Astrocyte of the cerebellum (primary cell): Measurements from ENCODE around the gene TTC16.

ENCODE experiments used
- DNase-seq: peaks from one replicate; pipeline ENCODE4 v3.0.0-alpha.2; 2011; ENCODE audit warnings: low read depth
- H3K4me3 ChIP-seq: 2 replicates; pipeline ENCODE4 v1.5.1; 2011; ENCODE audit warnings: mild to moderate bottlenecking, low read depth, low read length, moderate library complexity
- CTCF ChIP-seq: IDR thresholded peaks from 2 replicates; pipeline ENCODE4 v1.5.1; 2012; ENCODE audit warnings: low read length, low read depth, moderate library complexity, mild to moderate bottlenecking; ENCODE audit errors: missing control alignments
- in situ Hi-C: cut with HindIII; loops from 2 replicates; pipeline ENCODE4 v1.10.0; 2017; ENCODE audit warnings: low sequenced_read_pairs

TTC16 gene

DNA sequence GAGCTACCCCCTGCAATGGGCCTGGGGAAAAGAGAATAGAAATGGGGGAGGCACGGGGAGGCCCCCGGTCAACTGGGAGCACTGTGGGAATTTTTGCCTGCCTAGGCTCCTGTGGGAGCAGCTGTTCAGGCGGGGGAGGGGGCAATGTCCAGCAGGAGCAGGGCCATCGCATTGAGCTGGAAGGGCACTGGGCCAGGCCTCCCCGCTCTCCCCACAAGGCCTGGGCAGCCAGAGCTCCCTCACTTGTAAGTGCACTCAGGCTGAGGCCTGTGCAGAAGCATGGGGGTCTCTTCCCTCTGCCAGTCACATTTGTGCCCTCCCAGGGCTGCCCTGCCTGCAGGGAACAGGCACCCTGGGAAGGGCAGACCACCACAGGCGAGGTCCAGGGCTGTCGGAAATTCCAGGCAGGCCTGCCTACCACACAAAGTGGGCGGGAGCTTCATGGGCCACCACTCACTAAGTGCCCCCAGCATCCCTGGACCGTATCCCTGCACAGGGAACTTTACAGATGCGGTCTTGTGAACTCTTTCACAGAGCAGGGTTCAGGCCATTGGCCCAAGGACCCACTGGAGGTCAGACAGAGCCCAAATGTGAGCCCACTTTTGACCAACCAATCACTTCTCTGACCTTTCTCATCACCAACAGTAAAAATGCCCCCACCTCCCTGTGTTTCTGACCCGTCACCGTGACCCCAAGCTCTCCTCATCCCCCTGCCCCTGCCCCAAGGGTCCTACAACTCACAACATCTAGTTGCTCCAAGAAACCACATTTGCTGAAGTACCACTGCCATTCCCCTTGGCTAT is 10.1 kb upstream of the TTC16 start:
- in situ Hi-C loops, result no loop called here
- no peak for TF ChIP-seq CTCF
- no peak for DNase-seq
- no peak overlapping the region for H3K4me3 ChIP-seq

DNA sequence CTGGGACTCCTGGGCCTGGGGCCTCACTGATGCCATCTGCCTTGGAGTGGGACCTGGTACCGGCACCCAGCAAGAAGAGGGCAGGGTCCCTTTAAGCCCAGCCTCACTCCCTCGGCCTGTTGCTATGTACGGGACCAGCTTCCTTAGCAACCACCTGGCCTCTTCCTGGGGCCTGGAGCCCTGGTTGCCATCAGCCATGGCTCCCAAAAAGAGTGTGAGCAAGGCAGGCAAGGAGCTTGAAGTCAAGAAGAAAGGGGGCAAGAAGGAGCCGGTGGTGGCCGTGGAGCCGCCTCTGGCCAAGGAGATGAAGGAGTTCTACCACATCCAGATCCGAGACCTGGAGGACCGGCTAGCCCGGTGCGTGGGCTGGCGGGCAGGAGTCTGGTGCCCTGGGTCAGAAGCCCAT is 9.0 kb upstream of the TTC16 start, which contains the start of gene CFAP157:
Gene CFAP157 (plus strand): TSS at position 153 of the 406 bp plus-strand sequence. CDS start 44 bp downstream, at position 197.
- H3K4me3 ChIP-seq, result no peak within 1 kb of the TSS
- TF ChIP-seq CTCF, result no peak
- DNase-seq, result no peak
- in situ Hi-C loops, result no loop called here

DNA sequence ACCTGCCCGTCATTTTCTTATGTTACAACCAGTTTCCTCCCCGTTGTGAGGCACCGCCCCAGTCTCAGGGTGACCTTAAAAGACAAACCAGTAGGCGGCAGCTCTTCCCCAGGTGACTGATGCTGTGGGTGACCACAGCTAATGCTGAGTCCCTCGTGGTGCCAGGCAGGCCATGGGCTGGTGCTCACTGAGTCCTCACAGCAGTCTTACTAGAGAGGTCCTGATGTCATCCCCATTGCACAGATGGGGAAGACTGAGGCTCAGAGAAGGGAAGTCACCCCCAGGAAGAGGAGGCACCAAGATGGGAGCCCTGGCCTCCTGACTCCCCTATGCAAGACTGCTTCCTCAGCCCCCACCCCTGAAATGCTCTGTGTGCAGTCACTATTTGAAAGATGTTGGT is 8.1 kb upstream of the TTC16 start:
- DNase-seq, result no peak
- TF ChIP-seq CTCF, result no peak

DNA sequence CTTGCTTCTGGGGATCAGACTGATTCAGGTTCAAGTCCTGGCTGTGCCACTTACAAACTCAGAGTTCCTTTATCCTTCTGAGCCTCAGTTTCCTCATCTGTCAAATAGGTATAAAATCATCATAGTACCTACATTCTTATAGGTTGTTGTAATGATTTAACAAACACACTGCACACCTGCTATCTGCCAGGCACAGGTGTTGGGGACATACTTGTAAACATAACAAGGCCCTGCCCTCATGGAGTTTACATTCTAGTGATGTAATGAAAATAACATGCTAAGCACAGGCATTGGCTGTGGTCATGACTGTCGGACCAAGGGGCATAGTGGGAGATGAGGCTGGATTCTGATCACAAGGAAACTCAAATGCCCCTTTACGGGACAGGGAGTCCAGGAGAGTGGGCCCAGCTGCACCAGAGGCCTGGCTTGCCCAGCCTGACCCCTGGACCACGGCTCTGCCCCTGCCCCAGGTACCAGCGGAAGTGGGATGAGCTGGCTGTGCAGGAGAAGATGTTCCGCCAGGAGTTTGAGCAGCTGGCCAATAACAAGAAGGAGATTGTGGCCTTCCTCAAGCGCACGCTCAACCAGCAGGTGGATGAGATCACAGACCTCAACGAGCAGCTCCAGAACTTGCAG is 6.8 kb upstream of the TTC16 start:
- no peak for TF ChIP-seq CTCF
- in situ Hi-C loops, result no loop called here

More for the DNA sequence above, 8.1 kb upstream of the TTC16 start:
- in situ Hi-C loops, result no loop called here
- H3K4me3 ChIP-seq, result no peak overlapping the region

DNA sequence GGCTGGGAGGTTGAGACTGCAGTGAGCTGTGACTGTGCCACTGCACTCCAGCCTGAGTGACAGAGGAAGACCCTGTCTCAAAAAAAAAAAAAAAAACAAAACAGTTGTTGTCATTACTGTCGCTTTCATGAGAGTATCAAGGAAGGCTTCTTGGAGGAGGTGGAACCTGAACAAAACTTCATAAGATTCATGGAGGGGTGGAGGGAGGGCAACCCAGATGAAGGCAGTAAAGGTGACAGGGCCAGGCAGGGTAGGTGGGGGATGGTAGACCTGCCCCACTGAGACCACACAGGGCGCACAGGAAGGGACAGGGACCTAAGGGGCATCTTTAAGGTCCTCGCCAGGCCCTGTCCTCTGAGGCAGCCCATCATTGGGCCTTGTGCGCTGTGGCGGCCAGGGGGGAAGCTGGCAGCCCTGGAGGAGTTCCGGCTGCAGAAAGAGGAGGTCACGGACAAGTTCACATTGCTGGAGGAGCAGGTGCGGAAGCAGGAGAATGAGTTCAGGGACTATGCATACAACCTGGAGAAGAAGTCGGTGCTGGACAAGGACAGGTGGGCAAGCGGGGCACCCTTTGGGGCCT is 5.6 kb upstream of the TTC16 start:
- TF ChIP-seq CTCF, result no peak
- in situ Hi-C loops, result no loop called here
- no peak for DNase-seq
- no peak overlapping the region for H3K4me3 ChIP-seq

More for the DNA sequence above, 6.8 kb upstream of the TTC16 start:
- no peak for DNase-seq
- H3K4me3 ChIP-seq, result no peak overlapping the region

GRCh38 chr9:127711226-127711701 is 4.6 kb upstream of the TTC16 start:
- no peak for TF ChIP-seq CTCF
- no peak for DNase-seq
- no peak overlapping the region for H3K4me3 ChIP-seq
- in situ Hi-C loops, result no loop called here
